IPS-20b (cell line): ENCODE measurements around the gene MYL3.

ENCODE experiments used
- H3K27ac ChIP-seq: one replicate; pipeline ENCODE4 v1.5.1; 2013; ENCODE audit warnings: low read length
- H3K27me3 ChIP-seq: 2 replicates; pipeline ENCODE4 v1.6.1; 2013; ENCODE audit warnings: mild to moderate bottlenecking, low read length, inconsistent platforms; ENCODE audit not compliant: insufficient read depth
- H3K36me3 ChIP-seq: 2 replicates; pipeline ENCODE4 v1.6.1; 2013; ENCODE audit warnings: low read depth, mild to moderate bottlenecking, inconsistent platforms, low read length, moderate library complexity; ENCODE audit not compliant: insufficient read depth
- H3K4me1 ChIP-seq: 2 replicates; pipeline ENCODE4 v1.6.1; 2013; ENCODE audit warnings: mild to moderate bottlenecking, control low read depth, inconsistent platforms, low read length, moderate library complexity; ENCODE audit not compliant: insufficient read depth
- H3K4me3 ChIP-seq: 2 replicates; pipeline ENCODE4 v1.5.1; 2013; ENCODE audit warnings: mild to moderate bottlenecking, low read length, inconsistent platforms
- H3K9ac ChIP-seq: 2 replicates; pipeline ENCODE4 v1.6.1; 2013; ENCODE audit warnings: low read depth, mild to moderate bottlenecking, inconsistent platforms, low read length, moderate library complexity
- H3K9me3 ChIP-seq: 2 replicates; pipeline ENCODE4 v1.6.1; 2013; ENCODE audit warnings: mild to moderate bottlenecking, low read depth, low read length, inconsistent platforms; ENCODE audit not compliant: insufficient read depth

The MYL3 gene

DNA sequence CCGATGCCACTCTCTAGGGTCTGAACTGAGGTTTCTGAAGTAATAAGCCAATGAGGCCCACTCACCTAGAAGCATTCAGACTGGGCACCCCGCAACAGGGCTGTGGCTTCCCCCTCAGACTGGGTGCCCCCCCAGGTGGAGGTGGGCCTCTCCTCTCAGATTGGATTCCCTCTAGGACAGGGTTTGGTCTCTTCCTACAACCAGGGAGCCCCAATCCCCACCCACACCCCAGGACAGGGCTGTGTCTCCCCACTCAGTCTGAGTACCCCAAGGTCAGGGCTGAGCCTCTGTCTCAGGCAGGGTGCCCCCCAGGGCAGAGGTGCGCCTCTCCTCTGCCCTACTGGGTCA lies 41.9 kb upstream of the MYL3 start:
- no peak overlapping the region for H3K4me3 ChIP-seq
- H3K36me3 ChIP-seq, result no peaks in the 10 kb centered on the region
- H3K9ac ChIP-seq, result no peak overlapping the region
- H3K27me3 ChIP-seq, result no peaks in the 10 kb centered on the region
- no peak overlapping the region for H3K27ac ChIP-seq
- no peaks in the 10 kb centered on the region for H3K4me1 ChIP-seq
- no peaks in the 10 kb centered on the region for H3K9me3 ChIP-seq

- Histone ChIP-seq H3K27me3 (no peaks in the 10 kb centered on the region), H3K4me1 (no peaks in the 10 kb centered on the region), H3K36me3 (no peaks in the 10 kb centered on the region), H3K9me3 (no peaks in the 10 kb centered on the region), H3K9ac (no peak overlapping the region), H3K4me3 (no peak overlapping the region), H3K27ac (no peak overlapping the region)
Measured at GRCh38 chr3:46904303-46905212, 41.3 kb upstream of the MYL3 start.

DNA sequence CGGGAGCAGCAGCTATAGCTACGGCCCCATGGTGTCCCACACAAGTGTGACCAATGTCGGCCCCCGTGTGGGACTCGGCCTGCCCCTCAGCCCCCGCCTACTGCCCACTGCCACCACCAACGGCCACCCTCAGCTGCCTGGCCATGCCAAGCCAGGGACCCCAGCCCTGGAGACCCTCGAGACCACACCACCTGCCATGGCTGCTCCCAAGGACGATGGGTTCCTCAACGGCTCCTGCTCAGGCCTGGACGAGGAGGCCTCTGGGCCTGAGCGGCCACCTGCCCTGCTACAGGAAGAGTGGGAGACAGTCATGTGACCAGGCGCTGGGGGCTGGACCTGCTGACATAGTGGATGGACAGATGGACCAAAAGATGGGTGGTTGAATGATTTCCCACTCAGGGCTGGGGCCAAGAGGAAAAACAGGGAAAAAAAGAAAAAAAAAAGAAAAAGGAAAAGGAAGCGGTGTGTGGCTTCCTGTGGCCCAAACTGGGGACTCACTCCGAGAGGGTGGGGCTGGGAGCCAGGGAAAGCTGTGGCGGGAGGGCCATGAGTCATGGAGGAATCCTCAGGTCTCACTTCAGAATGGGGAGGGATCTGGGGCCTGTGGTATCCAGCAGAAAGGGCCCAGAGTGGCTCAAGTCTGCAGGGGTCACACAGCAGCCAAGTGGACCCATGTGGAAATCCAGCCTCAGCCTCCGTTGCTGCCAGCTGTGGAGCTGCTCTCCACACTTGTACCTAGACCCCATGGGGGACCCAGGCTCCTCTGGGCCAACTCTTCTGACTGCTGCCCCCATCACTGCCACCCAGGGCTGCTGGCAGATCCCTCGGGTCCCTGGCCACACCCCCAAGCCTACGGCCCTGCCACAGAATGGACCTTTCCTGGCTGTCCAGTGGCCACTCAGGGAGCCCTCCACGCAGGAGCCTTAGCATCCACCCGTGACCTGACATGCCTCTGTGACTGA lies 40.4 kb upstream of the MYL3 start:
- Histone ChIP-seq H3K4me3 (no peak overlapping the region), H3K9me3 (no peaks in the 10 kb centered on the region), H3K4me1 (no peaks in the 10 kb centered on the region), H3K9ac (no peak overlapping the region), H3K36me3 (no peaks in the 10 kb centered on the region), H3K27me3 (no peaks in the 10 kb centered on the region), H3K27ac (no peak overlapping the region)

DNA sequence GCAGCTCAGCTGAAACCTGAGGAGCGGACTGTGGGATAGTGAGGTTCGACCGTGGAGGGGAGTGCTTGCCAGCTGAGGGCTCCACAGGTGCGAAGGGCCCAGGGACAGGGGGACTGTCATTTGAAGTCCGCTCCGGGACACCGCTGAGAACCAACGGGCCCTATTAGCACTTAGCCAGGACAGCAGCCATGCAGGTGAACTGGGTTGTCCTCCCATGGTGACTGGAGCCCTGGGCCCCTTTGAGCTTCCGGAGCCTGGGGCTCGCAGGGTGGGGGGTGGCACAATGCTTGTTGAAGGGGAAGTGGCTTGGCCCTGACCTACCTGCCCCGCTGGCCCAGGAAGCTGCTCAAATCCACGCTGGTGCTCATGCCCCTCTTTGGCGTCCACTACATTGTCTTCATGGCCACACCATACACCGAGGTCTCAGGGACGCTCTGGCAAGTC lies 39.0 kb upstream of the MYL3 start:
- no peaks in the 10 kb centered on the region for H3K4me1 ChIP-seq
- H3K36me3 ChIP-seq, result no peaks in the 10 kb centered on the region
- no peaks in the 10 kb centered on the region for H3K9me3 ChIP-seq
- H3K9ac ChIP-seq, result no peak overlapping the region
- no peak overlapping the region for H3K27ac ChIP-seq
- no peaks in the 10 kb centered on the region for H3K27me3 ChIP-seq
- H3K4me3 ChIP-seq, result no peak overlapping the region

- Histone ChIP-seq H3K36me3 (no peaks in the 10 kb centered on the region), H3K9me3 (no peaks in the 10 kb centered on the region), H3K27ac (no peak overlapping the region), H3K9ac (no peak overlapping the region), H3K27me3 (no peaks in the 10 kb centered on the region), H3K4me1 (no peaks in the 10 kb centered on the region), H3K4me3 (no peak overlapping the region)
Measured at GRCh38 chr3:46901591-46902187, 38.4 kb upstream of the MYL3 start.

- H3K4me1 ChIP-seq, result no peaks in the 10 kb centered on the region
- no peaks in the 10 kb centered on the region for H3K27me3 ChIP-seq
- no peaks in the 10 kb centered on the region for H3K9me3 ChIP-seq
- no peak overlapping the region for H3K9ac ChIP-seq
- no peak overlapping the region for H3K4me3 ChIP-seq
- H3K36me3 ChIP-seq, result no peaks in the 10 kb centered on the region
- no peak overlapping the region for H3K27ac ChIP-seq
Measured at GRCh38 chr3:46901061-46901460, 37.8 kb upstream of the MYL3 start.

DNA sequence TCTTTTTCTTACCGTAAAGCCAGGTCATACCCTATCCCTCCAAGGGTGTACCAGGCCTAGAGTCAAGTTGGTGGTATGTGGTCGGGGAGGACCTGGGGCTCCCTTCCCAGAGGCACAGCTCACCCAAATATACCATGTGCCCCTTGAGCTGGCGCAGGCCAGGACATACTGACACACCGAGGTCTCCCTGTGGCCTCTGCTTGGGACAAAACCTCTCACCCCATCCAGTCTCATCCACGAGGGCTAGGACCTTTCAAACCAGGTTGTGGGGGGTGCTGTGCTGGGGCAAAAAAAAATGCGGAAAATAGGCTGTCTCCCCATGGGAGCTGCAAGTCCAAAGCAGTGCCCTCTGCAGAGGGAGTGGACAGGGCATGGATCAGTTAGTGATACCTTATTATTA lies 37.1 kb upstream of the MYL3 start:
- Histone ChIP-seq H3K27ac (no peak overlapping the region), H3K4me1 (no peaks in the 10 kb centered on the region), H3K4me3 (no peak overlapping the region), H3K9me3 (no peaks in the 10 kb centered on the region), H3K27me3 (no peaks in the 10 kb centered on the region), H3K36me3 (no peaks in the 10 kb centered on the region), H3K9ac (no peak overlapping the region)

GRCh38 chr3:46900007-46900292 lies 36.7 kb upstream of the MYL3 start:
- no peak overlapping the region for H3K9ac ChIP-seq
- H3K4me3 ChIP-seq, result no peak overlapping the region
- H3K4me1 ChIP-seq, result no peaks in the 10 kb centered on the region
- no peak overlapping the region for H3K27ac ChIP-seq
- no peaks in the 10 kb centered on the region for H3K9me3 ChIP-seq
- no peaks in the 10 kb centered on the region for H3K27me3 ChIP-seq
- H3K36me3 ChIP-seq, result no peaks in the 10 kb centered on the region

DNA sequence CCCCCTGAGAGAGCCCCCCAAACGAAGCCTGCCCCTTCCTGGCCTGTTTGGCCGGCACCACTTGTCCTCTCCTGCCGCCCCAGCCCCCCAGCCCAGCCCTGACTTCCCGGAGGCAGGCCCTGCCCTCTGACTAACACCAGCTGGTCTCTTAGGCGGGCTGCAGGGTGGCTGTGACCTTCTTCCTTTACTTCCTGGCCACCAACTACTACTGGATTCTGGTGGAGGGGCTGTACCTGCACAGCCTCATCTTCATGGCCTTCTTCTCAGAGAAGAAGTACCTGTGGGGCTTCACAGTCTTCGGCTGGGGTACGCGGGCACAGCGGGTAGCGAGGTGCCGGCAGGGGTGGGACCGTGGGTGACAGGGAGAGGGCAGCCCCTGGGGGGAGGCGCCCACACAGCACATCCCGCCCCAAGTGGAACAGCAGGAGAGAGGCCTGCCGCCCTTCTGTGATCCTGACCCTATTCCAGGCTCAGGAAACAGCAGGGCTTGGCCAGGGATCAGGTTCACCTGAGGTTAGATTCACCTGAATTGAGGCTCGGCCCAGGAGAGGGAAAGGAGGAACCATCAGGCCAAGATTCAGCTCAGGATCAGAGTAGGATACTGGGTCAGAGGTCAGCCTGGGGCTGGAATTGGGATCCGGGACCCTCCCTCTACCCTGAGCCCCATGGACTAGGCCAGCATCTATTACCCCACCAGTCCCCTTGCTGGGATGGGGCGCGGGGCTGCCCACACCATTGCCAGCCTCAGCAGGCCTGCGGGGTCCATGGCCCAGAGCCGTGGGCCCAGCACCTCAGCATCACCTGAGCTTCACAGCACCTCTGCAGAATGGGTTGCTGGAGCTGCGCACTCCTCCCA lies 36.1 kb upstream of the MYL3 start:
- Histone ChIP-seq H3K36me3 (no peaks in the 10 kb centered on the region), H3K27ac (no peak overlapping the region), H3K9me3 (no peaks in the 10 kb centered on the region), H3K4me1 (no peaks in the 10 kb centered on the region), H3K27me3 (0 out of 2 replicates have a peak, but pooled peaks cover under 1% of the 10 kb centered on the region), H3K4me3 (no peak overlapping the region), H3K9ac (no peak overlapping the region)

DNA sequence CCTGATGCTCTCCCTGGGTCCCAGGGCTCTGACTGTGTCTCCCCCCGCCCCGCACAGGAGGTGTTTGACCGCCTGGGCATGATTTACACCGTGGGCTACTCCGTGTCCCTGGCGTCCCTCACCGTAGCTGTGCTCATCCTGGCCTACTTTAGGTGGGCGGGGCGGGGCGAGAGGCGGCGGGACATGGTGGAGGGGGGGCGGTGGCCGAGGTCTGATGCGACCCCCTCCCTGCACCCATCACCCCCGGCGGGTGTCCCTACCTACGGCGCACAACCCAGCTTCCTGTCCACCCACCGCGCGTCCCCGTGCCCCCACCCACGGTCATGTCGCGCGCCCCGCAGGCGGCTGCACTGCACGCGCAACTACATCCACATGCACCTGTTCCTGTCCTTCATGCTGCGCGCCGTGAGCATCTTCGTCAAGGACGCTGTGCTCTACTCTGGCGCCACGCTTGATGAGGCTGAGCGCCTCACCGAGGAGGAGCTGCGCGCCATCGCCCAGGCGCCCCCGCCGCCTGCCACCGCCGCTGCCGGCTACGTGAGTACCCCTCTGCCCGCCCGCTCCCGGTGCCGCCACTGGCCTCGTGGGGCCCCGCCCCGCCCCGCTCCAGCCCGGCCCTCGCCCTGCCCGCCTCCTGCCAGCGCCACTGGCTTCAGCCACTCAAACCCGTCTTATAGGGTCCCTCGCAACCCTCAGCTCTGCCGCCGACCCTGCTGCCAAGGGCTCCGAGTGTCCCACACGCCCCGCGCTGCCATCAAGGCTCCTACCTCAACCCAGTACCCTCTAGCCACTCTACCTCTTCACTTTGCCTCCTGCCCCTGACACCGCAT lies 35.3 kb upstream of the MYL3 start:
- no peak overlapping the region for H3K27ac ChIP-seq
- H3K9ac ChIP-seq, result no peak overlapping the region
- H3K36me3 ChIP-seq, result no peaks in the 10 kb centered on the region
- peaks cover 9% of the 10 kb centered on the region for H3K27me3 ChIP-seq
- H3K4me3 ChIP-seq, result no peak overlapping the region
- no peaks in the 10 kb centered on the region for H3K4me1 ChIP-seq
- no peaks in the 10 kb centered on the region for H3K9me3 ChIP-seq
